ENCODE results near the gene OBSCN. TPM values are rescaled to one million over a fixed set of nuclear protein-coding genes. Genes with fewer than 3 reads are reported as not detected.

Gene OBSCN
- total RNA-seq, 1 donor from 2014 or later = 20.6 TPM

DNA sequence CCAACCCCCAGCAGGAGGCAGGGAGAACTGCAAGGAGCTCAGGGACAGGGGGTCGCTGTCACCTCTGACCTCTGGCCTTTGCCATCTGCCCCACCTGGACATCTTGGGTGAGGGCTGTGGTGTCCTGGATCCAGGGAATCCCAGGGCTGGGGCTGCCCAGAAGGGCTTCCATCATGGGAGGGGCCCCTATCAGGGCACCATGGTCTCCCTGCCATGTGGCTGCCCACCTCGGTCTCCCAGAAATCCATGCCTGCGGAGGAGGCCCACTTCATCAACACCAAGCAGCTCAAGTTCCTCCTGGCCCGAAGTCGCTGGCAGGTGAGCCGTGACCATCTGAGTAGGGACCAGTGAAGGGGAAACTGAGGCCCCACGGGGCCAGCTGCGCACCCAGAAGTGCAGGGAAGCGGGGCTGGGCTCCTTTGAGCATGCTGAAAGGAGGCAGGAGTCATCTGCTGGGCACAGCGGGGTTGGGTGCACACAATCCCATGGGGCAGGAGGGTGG, 162.6 kb downstream of the OBSCN start:
- DNase-seq (ENCODE audit: low read depth) = no peak
- H3K4me3 ChIP-seq (ENCODE audit: low read depth, low read length) = no peak overlapping the region
- TF ChIP-seq, protein P1, sequence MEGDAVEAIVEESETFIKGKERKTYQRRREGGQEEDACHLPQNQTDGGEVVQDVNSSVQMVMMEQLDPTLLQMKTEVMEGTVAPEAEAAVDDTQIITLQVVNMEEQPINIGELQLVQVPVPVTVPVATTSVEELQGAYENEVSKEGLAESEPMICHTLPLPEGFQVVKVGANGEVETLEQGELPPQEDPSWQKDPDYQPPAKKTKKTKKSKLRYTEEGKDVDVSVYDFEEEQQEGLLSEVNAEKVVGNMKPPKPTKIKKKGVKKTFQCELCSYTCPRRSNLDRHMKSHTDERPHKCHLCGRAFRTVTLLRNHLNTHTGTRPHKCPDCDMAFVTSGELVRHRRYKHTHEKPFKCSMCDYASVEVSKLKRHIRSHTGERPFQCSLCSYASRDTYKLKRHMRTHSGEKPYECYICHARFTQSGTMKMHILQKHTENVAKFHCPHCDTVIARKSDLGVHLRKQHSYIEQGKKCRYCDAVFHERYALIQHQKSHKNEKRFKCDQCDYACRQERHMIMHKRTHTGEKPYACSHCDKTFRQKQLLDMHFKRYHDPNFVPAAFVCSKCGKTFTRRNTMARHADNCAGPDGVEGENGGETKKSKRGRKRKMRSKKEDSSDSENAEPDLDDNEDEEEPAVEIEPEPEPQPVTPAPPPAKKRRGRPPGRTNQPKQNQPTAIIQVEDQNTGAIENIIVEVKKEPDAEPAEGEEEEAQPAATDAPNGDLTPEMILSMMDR (conservative IDR thresholded peaks at IDR 0.05; ENCODE audit: low read depth, low read length) = no peak

DNA sequence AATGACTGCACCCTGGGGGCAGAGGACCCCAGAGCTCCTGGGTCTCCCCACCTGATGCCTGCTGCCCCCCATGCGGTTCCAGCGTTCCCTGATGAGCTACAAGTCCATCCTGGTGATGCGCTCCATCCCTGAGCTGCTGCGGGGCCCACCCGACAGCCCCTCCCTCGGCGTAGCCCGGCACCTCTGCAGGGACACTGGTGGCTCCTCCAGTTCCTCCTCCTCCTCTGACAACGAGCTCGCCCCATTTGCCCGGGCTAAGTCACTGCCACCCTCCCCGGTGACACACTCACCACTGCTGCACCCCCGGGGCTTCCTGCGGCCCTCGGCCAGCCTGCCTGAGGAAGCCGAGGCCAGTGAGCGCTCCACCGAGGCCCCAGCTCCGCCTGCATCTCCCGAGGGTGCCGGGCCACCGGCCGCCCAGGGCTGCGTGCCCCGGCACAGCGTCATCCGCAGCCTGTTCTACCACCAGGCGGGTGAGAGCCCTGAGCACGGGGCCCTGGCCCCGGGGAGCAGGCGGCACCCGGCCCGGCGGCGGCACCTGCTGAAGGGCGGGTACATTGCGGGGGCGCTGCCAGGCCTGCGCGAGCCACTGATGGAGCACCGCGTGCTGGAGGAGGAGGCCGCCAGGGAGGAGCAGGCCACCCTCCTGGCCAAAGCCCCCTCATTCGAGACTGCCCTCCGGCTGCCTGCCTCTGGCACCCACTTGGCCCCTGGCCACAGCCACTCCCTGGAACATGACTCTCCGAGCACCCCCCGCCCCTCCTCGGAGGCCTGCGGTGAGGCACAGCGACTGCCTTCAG, 163.3 kb downstream of the OBSCN start:
- TF ChIP-seq, protein P1 (conservative IDR thresholded peaks at IDR 0.05; ENCODE audit: low read depth, low read length) = no peak
- H3K4me3 ChIP-seq (ENCODE audit: low read depth, low read length) = no peak overlapping the region
- DNase-seq (ENCODE audit: low read depth) = no peak

DNA sequence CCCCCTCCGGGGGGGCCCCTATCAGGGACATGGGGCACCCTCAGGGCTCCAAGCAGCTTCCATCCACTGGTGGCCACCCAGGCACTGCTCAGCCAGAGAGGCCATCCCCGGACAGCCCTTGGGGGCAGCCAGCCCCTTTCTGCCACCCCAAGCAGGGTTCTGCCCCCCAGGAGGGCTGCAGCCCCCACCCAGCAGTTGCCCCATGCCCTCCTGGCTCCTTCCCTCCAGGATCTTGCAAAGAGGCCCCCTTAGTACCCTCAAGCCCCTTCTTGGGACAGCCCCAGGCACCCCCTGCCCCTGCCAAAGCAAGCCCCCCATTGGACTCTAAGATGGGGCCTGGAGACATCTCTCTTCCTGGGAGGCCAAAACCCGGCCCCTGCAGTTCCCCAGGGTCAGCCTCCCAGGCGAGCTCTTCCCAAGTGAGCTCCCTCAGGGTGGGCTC, 163.9 kb downstream of the OBSCN start:
- DNase-seq (ENCODE audit: low read depth) = no peak
- no peak overlapping the region for H3K4me3 ChIP-seq (ENCODE audit: low read depth, low read length)
- TF ChIP-seq, protein P1 (conservative IDR thresholded peaks at IDR 0.05; ENCODE audit: low read depth, low read length) = no peak

DNA sequence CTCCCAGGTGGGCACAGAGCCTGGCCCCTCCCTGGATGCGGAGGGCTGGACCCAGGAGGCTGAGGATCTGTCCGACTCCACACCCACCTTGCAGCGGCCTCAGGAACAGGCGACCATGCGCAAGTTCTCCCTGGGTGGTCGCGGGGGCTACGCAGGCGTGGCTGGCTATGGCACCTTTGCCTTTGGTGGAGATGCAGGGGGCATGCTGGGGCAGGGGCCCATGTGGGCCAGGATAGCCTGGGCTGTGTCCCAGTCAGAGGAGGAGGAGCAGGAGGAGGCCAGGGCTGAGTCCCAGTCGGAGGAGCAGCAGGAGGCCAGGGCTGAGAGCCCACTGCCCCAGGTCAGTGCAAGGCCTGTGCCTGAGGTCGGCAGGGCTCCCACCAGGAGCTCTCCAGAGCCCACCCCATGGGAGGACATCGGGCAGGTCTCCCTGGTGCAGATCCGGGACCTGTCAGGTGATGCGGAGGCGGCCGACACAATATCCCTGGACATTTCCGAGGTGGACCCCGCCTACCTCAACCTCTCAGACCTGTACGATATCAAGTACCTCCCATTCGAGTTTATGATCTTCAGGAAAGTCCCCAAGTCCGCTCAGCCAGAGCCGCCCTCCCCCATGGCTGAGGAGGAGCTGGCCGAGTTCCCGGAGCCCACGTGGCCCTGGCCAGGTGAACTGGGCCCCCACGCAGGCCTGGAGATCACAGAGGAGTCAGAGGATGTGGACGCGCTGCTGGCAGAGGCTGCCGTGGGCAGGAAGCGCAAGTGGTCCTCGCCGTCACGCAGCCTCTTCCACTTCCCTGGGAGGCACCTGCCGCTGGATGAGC, 164.5 kb downstream of the OBSCN start:
- no peak for DNase-seq (ENCODE audit: low read depth)
- H3K4me3 ChIP-seq (ENCODE audit: low read depth, low read length) = peak overlapping the region; percentile 11
- TF ChIP-seq, protein P1 (conservative IDR thresholded peaks at IDR 0.05; ENCODE audit: low read depth, low read length) = no peak

DNA sequence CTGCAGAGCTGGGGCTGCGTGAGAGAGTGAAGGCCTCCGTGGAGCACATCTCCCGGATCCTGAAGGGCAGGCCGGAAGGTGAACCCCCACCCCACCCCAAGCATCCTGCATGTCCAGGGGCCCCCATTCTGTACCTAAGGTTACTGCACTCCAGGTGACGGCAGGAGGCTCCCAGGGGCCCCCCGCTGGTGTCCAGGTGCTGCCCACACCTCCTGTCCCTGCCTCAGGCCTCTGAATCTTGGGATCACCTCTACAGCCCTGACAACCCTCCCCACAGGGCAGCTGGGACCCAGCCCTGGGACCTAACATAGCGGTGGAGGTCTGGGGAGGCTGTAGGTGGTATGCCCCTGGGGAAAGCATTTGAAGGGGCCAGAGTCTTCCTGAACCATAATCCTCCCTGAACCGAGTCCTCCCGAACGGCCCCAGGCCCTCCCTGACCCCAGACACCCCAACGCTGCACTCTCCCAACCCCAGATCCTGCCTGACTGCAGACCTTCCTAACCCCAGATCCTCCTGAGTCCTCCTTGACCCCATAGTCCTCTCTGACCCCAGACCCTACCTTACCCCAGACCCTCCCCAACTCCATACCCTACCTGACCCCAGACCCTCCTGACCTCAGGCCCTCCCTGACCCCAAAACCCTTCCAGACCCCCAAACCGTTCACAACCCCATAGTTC, 165.3 kb downstream of the OBSCN start:
- TF ChIP-seq, protein P1 (conservative IDR thresholded peaks at IDR 0.05; ENCODE audit: low read depth, low read length) = no peak
- no peak for DNase-seq (ENCODE audit: low read depth)
- peak overlapping the region; percentile 11 for H3K4me3 ChIP-seq (ENCODE audit: low read depth, low read length)

DNA sequence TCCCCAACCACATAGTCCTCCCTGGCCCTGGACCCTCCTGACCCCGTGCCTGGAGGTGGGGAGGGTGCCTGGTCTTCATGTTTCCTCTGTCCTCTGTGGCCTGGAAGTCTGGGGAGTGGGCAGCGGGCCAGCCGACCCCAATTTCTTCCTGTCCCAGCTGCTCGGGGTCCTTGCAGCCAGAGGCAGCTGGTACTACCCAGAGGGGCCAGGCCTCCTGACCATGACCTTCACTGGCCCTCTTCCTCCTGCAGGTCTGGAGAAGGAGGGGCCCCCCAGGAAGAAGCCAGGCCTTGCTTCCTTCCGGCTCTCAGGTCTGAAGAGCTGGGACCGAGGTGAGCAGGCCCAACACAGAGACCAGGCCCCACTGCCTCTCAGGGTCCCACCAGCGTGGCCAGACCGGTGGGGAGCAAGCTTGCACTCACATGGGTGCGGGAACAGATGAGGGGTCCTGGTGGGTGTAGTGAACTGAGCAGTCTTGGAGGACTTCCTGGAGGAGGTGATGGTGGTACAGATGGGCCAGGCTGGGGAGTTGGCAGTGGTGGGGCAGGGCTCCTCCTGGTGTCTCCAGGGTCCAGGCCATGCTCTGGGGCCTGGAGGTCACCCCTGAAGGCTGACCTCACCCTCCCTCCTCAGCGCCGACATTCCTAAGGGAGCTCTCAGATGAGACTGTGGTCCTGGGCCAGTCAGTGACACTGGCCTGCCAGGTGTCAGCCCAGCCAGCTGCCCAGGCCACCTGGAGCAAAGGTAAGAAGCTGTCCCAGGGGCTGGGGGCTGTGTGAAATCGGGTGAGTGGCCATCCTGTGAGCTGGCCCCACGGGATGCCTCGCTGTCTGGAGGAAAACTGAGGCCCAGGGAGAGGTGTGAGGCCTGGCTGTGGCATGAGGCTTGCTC, 166.1 kb downstream of the OBSCN start:
- DNase-seq (ENCODE audit: low read depth) = no peak
- TF ChIP-seq, protein P1 (conservative IDR thresholded peaks at IDR 0.05; ENCODE audit: low read depth, low read length) = no peak
- H3K4me3 ChIP-seq (ENCODE audit: low read depth, low read length) = no peak overlapping the region

All from epithelial cell of proximal tubule (primary cell).